Tibial nerve (tissue), 4 donors: ENCODE results near the gene SOD2. TPM values are rescaled to one million over a fixed set of nuclear protein-coding genes. Genes with fewer than 3 reads are reported as not detected.
"Not testable (repeated sequence)": the region's sequence is repeated elsewhere in the genome, so short reads cannot be mapped to it uniquely, and the experiment has no call there.

ENCODE experiments used
- DNase-seq, 2 donors: peaks; one replicate each; pipeline ENCODE4 v3.0.0-alpha.2; 2019; ENCODE audit warnings: low spot score in 2 of 2
- H3K27ac ChIP-seq, 4 donors: fragments of 200-600 bp; sonication (generic) in 3 of 4; one replicate each; pipeline ENCODE4 v1.5.1; 2017 to 2019; ENCODE audit warnings: mild to moderate bottlenecking in 1 of 4
- H3K27me3 ChIP-seq, 2 donors: fragments of 200-600 bp; sonication (generic) in 1 of 2; one replicate each; pipeline versions ENCODE4 v1.5.1 to v1.6.0; 2017 to 2019
- H3K36me3 ChIP-seq, 3 donors: fragments of 200-600 bp; sonication (generic); one replicate each; pipeline ENCODE4 v1.5.1; 2018 to 2019
- H3K4me1 ChIP-seq, 4 donors: fragments of 200-600 bp; sonication (generic) in 3 of 4; one replicate each; pipeline ENCODE4 v1.5.1; 2017 to 2019
- H3K4me3 ChIP-seq, 4 donors: fragments of 200-600 bp; sonication (generic) in 3 of 4; one replicate each; pipeline ENCODE4 v1.5.1; 2017 to 2019; ENCODE audit warnings: mild to moderate bottlenecking in 1 of 4, moderate library complexity in 1 of 4
- H3K9me3 ChIP-seq, 4 donors: fragments of 200-600 bp; sonication (generic) in 3 of 4; one replicate each; pipeline ENCODE4 v1.5.1; 2017 to 2019
- EP300 ChIP-seq, 2 donors: sonication (generic); formaldehyde crosslinking; IDR thresholded peaks; one replicate each; pipeline ENCODE4 v1.6.1; 2017; ENCODE audit warnings: antibody characterized with exemption in 2 of 2, mild to moderate bottlenecking in 1 of 2
- POLR2A ChIP-seq, 2 donors: fragments of 450-650 bp; IDR thresholded peaks; one replicate each; pipeline ENCODE4 v1.6.1; 2017; ENCODE audit warnings: antibody characterized with exemption in 2 of 2, mild to moderate bottlenecking in 2 of 2, moderate library complexity in 2 of 2
- WGBS, 2 donors: methylation state at CpG; one replicate each; pipeline ENCODE4 v1.1.5; 2018; 5-methylcytosine and 5-hydroxymethylcytosine counted together
- total RNA-seq, 4 donors: library from RNA; depleted of rRNA; stranded (reverse); fragments of >200 nt; gene quantifications; one replicate each; pipeline ENCODE4 v1.1.0, GENCODE V29; 2016
- TF ChIP-seq, protein P1 (sequence below), 5 experiments: fragments of 200-600 bp in 3 of 5; fragments of 450-650 bp in 2 of 5; sonication (generic) in 3 of 5; IDR thresholded peaks; one replicate each; pipeline ENCODE4 v1.5.1; 2016 to 2019; ENCODE audit warnings: antibody characterized with exemption in 5 of 5, mild to moderate bottlenecking in 3 of 5, moderate library complexity in 2 of 5

Gene SOD2
- total RNA-seq, 4 donors from 2014 or later = 95.6 to 457 (median 287) TPM

DNA sequence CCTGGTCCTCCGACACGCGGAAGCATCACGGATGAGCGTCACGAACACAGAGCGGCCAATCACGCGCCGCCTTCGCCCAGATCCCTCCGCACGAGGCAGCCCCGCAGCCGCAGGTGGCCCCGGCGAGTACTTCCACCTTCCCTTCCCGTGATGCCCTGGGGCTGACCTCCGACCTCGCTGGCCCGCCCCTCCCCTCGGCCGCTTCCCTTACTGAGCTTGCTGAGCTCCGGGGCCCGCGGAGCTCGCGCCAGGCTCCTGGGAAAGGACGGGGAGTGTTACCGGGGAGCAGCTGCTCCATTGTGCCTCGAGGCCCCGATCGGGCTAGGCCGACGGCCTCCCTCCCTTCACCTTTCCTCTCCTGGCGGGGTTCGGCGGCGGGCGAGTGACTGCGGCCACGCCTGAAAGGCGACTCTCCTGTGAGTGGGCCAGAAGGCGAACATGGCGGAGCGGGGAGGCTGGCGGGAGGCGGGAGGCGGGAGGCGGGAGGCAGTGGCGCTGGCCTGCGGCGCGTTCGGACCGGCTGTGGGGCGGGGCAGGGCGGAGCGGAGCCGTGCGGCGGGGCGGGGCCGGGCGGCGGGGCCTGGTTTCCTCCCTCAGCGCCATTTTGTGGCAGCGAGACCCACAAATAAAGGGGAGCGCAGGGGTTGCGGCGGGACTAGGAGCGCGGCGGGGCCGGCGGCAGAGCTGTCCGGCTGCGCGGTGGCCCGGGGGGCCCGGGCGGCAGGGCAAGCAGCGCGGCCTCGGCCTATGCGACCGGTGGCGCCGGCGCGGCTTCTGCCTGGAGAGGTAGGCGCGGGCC, 34.1 kb upstream of the SOD2 start, which contains the start of gene WTAP:
TSS of gene WTAP (plus strand) at position 589 of the 799 bp plus-strand sequence. CDS start 8,760 bp downstream, outside the sequence.
- WGBS, 2 donors = 0 to 1% methylated on average over 41 to 59 of the region's 93 CpGs

DNA sequence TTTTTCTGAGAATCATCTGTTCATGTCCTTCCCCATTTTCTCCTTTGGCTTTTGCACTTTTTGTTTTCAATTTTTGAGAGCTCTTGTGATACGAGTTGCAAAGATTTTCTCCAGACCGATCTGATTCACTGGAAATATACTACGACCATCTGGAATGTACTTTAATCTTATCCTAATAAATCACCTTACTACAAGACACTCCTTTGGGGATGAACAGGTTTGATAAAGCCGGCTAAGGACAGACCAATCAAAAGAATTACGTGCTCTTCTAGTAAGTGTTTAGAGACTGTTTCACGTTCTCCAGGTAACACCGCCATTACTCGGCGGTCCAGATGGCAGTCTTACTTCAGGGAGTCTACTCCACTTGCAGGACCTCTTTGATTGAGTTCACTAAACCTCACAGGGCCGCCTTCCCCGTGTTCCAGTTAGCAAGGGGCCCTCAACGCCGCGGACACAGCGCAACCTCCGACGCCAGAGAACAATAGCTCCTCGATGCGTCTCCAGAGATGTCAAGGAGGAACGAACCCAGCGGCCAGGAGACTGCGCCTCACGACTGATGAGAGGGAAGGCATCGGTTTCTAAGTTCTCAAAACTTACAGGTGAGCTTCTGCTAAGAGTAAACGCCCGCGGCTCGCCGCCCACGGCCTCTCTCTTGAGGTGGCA, 33.3 kb upstream of the SOD2 start:
- peak overlapping the region; percentile 75 to 96 (median 84) for H3K4me3 ChIP-seq

More for the DNA sequence above, 34.1 kb upstream of the SOD2 start, which contains the start of gene WTAP:
- no peaks in the 10 kb centered on the region for H3K36me3 ChIP-seq
- TF ChIP-seq EP300 (IDR thresholded peaks at IDR 0.05) = peak; percentile 80 to 97
- TF ChIP-seq, protein P1, sequence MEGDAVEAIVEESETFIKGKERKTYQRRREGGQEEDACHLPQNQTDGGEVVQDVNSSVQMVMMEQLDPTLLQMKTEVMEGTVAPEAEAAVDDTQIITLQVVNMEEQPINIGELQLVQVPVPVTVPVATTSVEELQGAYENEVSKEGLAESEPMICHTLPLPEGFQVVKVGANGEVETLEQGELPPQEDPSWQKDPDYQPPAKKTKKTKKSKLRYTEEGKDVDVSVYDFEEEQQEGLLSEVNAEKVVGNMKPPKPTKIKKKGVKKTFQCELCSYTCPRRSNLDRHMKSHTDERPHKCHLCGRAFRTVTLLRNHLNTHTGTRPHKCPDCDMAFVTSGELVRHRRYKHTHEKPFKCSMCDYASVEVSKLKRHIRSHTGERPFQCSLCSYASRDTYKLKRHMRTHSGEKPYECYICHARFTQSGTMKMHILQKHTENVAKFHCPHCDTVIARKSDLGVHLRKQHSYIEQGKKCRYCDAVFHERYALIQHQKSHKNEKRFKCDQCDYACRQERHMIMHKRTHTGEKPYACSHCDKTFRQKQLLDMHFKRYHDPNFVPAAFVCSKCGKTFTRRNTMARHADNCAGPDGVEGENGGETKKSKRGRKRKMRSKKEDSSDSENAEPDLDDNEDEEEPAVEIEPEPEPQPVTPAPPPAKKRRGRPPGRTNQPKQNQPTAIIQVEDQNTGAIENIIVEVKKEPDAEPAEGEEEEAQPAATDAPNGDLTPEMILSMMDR (IDR thresholded peaks at IDR 0.05) = peak in 2 of 5 experiments; percentile 23 to 50
- TF ChIP-seq POLR2A (IDR thresholded peaks at IDR 0.05) = peak; percentile 65 to 83
- H3K4me1 ChIP-seq = peaks cover 0 to 51% (median 31%) of the 10 kb centered on the region in 4 donors
- DNase-seq = peak; percentile 89 to 91
- peak within 1 kb of the TSS; percentile 98 to 100 (median 99) for H3K27ac ChIP-seq
- H3K4me3 ChIP-seq = peak within 1 kb of the TSS; percentile 75 to 96 (median 84)
- no peaks in the 10 kb centered on the region for H3K27me3 ChIP-seq
- H3K9me3 ChIP-seq = no peaks in the 10 kb centered on the region

DNA sequence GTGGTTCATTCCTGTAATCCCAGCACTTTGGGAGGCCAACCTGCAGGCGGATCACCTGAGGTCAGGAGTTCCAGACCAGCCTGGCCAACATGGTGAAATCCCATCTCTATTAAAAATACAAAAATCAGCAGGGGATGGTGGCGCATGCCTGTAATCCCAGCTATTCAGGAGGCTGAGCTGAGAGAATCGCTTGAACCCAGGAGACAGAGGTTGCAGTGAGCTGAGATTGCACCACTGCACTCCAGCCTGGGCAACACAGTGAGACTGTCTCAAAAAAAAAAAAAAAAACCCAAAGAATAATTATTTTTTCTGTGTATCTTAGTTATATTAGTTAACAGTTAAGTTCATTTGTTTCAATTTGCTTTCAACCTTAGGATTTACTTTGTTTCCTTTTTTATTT, 32.2 kb upstream of the SOD2 start:
- DNase-seq, H3K36me3 ChIP-seq, H3K27me3 ChIP-seq, H3K4me3 ChIP-seq, H3K9me3 ChIP-seq: not testable (repeated sequence)
- 95 to 97% methylated on average over 3 of the region's 3 CpGs for whole genome bisulfite sequencing, 2 donors
- Histone ChIP-seq H3K4me1 (peaks cover 0 to 34% (median 24%) of the 10 kb centered on the region in 4 donors), H3K27ac (peak overlapping the region in 1 of 4 donors; percentile 98)

More for the DNA sequence above, 33.3 kb upstream of the SOD2 start:
- H3K27ac ChIP-seq = peak overlapping the region; percentile 98 to 100 (median 99)
- DNase-seq = no peak
- no peaks in the 10 kb centered on the region for H3K9me3 ChIP-seq
- peaks cover 0 to 44% (median 31%) of the 10 kb centered on the region in 4 donors for H3K4me1 ChIP-seq
- H3K27me3 ChIP-seq = no peaks in the 10 kb centered on the region
- no peaks in the 10 kb centered on the region for H3K36me3 ChIP-seq
- TF ChIP-seq EP300 (IDR thresholded peaks at IDR 0.05) (no peak), POLR2A (IDR thresholded peaks at IDR 0.05) (no peak)
- TF ChIP-seq, protein P1 (IDR thresholded peaks at IDR 0.05) = no peak
- WGBS, 2 donors = 1 to 2% methylated on average over 25 of the region's 30 CpGs

DNA sequence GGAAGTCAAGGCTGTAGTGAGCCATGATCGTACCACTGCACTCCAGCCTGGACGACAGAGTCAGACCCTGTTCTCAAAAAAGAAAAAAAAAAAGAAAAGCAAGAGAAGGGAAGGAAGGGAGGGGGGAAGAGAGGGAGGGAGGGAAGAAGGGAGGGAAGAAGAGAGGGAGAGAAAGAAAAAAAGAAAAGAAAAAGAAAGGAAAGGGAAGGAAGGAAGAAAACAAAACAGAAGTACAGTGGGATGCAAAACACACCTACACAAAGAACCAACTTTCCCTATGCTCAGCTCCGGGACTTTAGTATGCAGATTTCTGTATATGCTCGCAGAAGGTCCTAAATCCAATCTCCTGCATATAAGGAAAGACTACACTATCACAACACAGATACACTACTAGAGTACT, 31.7 kb upstream of the SOD2 start:
- no peaks in the 10 kb centered on the region for H3K27me3 ChIP-seq
- TF ChIP-seq POLR2A (IDR thresholded peaks at IDR 0.05) (no peak), EP300 (IDR thresholded peaks at IDR 0.05) (no peak)
- TF ChIP-seq, protein P1 (IDR thresholded peaks at IDR 0.05) = no peak
- WGBS, 2 donors = 81 to 93% methylated on average over 4 of the region's 4 CpGs
- H3K4me1 ChIP-seq = peaks cover 0 to 30% (median 20%) of the 10 kb centered on the region in 4 donors
- no peak overlapping the region for H3K27ac ChIP-seq
- H3K4me3 ChIP-seq = no peak overlapping the region
- no peak for DNase-seq
- H3K9me3 ChIP-seq = no peaks in the 10 kb centered on the region
- no peaks in the 10 kb centered on the region for H3K36me3 ChIP-seq

DNA sequence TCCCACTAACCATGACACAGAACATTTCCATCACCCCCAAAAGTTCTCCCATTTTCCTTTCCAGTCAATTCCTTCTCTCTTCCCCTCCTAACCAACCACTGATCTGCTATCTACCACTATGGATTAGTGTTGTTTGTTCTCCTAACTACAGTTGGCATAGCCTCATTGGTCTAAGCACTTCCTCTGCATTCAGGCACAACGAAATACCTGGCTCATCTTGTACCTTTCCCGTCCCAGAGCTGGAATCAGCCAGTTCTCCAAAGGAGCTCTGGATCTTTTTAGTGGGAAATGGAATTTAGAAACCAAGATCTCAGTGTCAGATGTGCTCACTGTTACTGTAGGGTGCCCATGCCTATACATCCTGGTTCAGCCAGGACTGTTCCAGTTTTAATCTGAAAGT, 30.2 kb upstream of the SOD2 start:
- no peak overlapping the region for H3K27ac ChIP-seq
- no peaks in the 10 kb centered on the region for H3K27me3 ChIP-seq
- 96% methylated on average over 2 of the region's 2 CpGs for WGBS, 2 donors
- no peaks in the 10 kb centered on the region for H3K36me3 ChIP-seq
- TF ChIP-seq POLR2A (IDR thresholded peaks at IDR 0.05) (no peak), EP300 (IDR thresholded peaks at IDR 0.05) (no peak)
- TF ChIP-seq, protein P1 (IDR thresholded peaks at IDR 0.05) = no peak
- H3K9me3 ChIP-seq = no peaks in the 10 kb centered on the region
- DNase-seq = no peak
- H3K4me3 ChIP-seq = no peak overlapping the region
- peaks cover 0 to 17% (median 9%) of the 10 kb centered on the region in 4 donors for H3K4me1 ChIP-seq
